GM18909 (cell line): Measurements from ENCODE around the gene CISD3.

Experiments used
- ATAC-seq: cut with Tn5 transposase; IDR thresholded peaks from one replicate; pipeline ENCODE4 v1.9.1; 2021; ENCODE audit warnings: mild to moderate bottlenecking; ENCODE audit not compliant: unreplicated experiment, poor library complexity

The CISD3 gene, protein sequence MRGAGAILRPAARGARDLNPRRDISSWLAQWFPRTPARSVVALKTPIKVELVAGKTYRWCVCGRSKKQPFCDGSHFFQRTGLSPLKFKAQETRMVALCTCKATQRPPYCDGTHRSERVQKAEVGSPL

DNA sequence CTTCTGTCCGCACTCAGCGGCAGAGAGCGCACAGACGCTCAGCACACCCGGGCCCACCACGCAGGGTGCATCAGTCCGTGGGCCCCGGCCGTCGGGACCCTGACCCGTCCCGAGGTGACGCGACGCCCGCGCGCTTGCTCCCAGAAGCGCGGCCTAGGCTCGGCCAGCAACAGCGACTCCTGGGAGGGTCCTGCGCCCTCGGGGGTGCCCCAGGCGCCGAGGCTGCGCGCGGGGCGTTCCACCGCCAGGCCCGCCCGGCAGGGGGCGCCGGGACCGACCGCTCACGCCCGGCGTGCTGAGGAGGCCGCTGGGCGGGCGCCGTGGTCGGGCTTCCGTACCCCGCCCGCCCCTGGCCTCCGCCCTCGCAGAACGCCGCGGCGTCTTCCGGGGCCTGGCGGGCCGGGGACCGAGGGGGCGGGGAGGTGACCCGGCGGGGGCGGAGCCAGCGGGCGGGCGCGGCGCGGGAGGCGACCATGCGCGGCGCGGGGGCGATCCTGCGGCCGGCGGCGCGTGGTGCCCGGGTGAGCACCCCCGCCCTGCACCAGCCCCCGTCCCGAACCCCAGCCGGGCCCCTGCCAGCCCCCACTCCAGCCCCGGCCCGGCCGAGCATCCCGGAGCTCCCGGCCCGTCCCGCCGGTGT, at the start of gene CISD3:
TSS of gene CISD3 (plus strand) at position 456 of the 640 bp plus-strand sequence. CDS start at position 474, 18 bp downstream.
- peak; percentile 82 for ATAC-seq

DNA sequence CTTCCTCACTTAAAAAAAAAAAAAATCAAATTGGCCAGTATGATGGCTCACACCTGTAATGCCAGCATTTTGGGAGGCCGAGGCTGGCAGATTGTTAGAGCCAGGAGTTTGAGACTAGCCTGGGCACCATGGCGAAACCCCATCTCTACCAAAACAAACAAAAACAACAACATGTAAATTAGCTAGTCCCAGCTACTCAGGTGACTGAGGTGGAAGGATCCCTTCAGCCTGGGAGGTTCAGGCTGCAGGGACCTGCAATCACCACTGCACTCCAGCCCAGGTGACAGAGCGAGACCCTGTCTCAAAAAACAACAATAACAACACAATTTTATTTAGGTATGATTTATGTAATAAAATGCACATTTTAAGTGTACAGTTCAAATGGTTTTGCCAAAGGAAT, 49.0 kb upstream of the CISD3 start:
- no peak for ATAC-seq

DNA sequence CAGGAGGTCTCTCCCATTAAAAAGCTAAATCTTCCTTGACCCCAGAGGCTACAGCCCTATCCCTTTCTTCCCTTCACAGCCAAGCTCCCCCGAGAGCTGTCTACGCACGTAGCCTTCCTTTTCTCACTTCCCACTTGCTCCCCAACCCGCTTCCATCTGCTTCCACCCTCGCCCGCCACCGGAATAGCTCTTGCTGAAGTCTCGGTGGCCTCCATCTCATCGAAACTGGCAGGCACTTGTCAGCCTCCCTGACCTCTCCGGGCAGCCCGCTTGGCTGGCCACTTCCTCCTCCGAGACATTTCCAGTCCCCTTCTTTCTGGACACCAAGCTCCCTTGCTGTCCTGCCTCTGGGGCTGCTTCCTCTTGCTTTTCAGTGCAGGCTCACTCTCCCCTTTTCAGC, 44.6 kb upstream of the CISD3 start:
- ATAC-seq = no peak

DNA sequence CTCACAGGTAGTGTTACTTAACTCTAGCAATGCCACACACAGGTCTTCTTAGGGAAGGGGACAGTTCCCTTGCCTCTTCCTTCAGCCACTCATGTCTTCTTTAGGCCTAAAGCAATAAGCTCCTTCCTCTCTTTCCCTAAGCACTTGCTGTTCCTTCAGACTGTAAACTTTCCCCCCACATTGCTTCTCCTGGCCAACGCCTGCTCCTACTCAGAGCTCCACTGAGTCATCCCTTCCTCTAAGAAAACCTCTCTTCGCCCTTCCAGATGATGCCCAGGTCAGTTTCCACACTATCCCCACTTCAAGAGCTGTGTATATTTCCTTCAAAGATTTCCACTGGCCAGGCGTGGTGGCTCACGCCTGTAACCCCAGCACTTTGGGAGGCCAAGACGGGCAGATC, 42.9 kb upstream of the CISD3 start:
- no peak for ATAC-seq

DNA sequence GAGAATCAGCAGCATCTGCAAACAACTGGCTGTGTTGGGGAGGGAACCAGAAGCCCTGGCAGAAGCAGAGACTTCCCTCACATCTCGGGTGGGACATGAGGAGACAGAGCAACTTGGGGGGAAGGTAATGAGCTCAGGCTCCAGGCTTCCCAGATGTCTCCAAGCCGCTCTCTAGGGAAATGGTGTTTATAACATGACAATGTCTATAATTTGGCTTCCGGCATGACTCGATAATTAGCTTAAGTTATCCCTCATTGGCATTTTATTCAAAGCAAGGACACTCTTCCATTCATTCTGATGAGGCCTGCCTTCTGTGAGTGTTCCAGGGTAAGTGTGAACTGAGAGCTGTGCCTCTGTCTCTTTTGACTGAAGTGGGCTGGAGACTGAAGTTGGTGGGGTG, 39.8 kb upstream of the CISD3 start:
- no peak for ATAC-seq

DNA sequence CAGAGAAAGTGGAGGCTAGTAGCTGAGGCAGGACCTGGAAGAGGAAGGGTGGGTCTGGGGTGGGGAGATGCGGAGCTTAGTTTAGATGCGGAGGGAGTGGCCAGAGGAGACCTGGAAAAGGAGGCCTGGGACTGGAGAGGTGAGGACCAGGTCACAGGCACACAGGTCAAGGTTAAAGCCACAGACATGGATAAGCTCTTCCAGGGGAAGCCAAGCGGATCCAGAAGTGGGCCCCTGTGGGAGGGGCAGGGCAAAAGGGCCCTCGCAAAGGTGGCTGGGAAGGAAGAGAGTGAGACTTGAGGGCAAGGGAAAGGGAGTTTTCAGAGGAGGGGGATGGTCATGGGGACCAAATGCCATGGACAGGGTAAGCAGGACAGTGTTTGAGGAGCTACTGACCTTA, 39.0 kb upstream of the CISD3 start:
- ATAC-seq = no peak

DNA sequence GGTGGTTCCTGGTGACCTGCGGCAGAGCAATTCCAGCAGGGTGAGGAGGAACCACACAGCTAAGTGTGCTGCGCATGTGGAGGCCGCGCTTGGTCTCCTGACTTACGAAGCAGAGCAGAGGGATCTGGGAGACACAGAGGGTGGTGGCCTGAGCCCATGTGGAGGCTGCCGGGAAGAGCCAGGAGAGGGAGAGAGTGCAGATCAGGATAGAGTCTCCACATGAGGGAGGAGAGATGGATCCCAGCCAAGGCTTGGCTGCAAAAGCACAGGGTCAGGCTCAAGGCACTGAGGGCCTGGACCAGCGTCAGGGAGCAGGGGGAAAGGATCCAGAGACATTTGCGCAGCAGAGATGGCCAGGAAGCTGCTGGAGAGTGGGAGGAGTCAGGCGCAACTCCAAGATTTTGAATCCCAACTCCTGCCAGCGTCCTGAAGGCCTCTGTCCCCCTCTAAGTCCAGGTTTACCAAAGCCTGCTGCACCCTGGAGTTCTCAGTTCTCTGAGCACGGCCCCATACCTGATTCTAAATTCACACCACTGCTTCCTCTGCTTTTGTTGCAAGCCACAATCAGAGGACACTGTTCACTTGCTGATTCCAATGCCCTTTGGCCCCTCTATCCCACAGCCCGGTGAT, 36.3 kb upstream of the CISD3 start:
- ATAC-seq = no peak

DNA sequence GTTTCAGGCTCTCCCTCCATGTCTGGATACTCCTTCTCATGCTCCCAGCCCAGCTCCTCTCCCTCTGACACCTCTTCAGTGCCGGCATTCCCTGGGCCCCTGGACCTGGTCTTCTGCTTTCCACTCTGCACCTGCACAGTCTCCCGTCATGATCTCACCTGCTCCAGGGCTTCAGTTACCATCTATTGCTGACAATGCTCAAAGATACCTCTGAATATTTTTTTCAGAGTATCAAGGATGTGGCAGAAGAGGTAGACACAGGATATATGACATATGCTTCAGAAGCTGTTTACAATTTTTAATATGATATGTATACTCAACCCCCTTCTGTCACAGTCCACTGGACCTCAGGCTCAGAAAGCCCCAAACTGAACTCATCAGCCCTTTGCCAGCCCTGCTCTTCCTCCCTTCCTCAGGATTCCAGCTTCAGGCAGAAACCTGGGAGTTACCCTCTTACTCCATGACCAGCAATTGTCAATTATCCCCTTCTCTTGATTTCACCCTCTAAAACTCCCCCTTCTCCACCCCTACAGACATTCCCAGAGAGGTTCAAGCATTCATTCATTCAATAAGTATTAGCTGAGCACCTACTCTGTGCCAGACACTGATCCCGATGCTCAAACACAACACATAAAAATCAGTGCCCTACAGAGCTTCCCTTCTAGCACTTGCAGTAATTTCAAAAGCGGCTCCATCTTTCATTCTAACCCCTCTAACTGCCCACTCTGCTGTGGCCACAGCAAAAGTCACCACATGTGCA, 32.9 kb upstream of the CISD3 start:
- ATAC-seq = no peak

DNA sequence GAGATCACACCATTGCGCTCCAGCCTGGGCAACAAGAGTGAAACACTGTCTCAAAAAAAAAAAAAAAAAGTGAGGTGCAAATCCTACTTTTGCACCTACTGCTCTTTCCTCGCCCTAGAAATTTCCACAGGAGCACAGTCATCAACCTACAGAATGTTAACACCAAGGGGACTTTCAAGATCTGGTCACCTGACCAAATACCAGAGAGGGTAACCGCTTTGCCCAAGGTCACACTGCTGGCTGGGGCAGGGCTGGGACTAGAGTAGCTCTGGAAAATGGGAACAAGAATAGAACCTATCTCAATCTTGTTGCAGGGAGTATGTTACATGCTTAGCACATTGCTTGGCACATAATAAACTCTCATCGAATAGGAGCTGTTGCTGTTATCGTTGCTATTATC, 31.4 kb upstream of the CISD3 start:
- no peak for ATAC-seq

DNA sequence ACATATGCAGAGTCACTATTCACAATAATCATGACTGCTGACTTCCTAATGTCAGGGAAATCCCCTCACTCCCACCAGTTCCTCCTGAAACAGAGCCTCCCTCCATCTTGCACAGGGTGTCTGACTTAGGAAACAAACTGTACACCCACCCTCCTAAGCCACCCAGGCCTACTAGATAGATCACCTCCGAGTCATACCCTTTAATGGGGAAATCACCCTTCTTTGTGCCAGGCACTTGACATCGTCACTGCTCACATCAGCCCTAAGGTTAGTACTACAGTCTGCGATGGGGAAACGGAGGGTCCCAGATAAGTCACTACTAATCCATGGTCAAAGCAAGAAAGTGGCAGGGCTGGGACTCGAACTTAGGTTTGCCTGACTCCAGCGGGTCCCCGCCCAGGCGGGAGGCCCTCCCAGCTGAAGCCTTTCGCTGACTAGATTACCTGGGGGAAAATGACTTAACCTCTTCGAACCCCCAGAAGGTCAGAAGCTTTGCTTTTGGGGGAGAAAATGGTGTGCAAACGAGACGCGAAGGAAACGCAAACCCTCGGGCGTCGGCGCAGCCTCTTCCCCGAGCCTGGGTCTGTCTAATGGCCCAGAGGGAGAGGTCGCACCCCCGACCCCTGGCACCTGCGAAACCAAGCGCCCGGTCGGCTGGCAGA, 28.5 kb upstream of the CISD3 start:
- ATAC-seq = peak; percentile 36

DNA sequence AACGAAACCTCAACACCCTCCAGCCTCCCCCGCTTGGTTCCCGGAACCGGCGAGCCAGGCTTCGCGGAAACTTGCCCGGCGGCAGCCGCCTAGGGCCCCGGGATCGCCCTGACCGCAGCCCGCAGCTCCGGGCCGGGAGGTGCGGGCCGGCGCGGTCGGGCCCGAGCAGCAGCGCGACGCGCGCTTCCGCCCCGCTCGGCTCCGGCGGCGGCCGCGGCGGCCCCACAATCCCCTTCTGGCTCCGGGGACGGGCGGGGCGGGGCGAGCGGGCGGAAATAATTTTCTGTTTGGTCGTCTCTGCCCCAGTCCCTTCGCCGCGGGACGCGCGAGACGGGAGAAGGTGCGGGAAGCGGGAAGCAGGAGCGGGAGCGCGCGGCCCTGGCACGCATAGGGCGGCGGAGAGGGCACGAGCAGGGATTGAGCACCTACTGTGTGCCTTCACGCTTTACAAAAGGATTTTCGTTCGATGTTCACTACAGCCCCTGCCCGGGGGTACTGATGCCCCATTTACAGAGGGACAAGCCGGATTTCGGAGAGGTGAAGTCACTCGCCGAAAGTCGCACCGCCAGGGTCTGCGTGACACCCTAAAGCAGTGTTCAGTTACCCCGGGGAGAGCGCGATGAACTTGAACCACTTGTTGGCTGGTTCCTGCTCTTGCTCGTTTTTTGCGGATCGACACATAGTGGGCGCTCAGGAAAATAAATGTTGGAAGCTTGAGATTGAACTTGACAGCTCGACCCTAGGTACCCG, 27.8 kb upstream of the CISD3 start:
- ATAC-seq = peak; percentile 33

DNA sequence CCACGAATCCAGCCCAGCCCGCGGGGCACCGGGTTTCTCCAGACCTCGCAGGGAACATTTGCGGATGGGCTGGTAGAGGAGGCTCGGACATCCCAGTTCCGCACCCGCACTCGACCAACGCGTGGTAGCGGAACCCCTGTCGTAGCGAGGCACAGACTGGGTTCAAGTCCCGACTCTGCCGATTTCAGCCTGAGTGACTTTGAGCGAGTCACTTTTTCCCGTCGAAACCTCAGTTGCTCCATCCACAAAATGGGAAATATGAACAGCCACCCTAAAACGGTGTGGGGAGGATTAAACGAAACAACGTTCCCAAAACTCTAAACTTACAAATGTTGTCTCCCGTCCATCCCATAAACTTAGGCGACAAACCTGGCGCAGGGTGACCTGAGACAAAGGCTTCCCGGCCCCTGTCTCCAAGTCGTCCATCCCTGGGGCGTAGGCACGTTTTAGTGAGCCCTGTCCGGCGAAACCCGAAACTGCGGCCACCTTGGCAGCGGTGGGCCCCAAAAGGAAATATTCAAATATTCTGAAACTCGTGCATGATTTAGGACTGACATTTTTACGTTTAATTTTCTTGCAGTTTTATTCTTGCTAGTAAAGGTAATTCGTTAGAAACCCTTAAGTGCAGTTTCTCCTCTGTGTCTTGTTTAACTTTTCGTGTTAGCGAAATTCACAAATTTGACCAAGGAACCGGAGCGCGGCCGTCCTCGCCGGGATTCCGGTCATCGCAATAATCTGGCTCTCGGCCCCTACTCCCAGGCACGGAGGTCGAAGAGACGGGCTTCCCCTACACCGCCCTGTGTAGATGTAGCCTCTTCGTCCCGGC, 27.0 kb upstream of the CISD3 start:
- ATAC-seq = no peak

DNA sequence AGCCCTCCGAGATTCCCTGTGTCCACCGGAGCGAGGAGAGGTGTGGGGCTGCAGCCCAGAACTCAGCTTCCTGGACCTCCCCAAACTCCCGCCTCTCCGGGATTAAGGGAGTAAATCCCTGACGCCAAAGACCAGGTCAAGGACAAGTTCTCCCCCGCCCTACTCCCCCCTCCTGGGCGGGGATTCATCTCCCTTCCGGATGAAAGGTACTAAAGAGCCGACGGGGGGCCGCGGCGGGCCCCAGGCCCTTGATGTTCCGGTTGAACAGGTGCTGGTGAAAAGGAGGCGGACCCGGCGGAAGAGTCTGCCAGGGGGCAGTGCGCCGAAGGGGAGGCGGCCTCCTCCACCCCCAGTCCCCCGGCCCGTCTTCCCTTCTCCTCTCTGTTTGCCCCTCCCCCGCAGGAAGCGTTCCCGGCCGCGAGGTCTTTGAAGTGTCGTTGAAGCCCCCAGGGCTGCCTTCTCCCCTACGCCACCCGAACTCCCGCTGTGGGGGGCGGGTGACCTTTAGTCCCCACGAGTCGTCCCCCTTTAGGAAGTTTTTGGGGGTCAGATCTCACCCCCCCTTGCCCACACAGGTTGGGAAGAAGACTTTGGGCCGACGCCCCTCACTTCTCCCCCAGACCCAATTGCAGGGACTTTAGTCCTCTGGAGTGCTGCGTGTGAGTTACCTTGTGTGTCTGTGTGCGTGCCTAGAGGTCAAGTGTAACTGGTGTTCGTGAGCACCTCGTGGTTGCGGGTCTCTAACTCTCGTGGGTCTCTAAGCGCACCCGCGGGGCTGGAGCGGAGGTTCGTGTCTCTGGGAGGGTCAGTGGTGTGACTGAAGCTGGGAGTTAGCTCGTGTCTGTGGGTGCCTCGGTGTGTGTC, 26.2 kb upstream of the CISD3 start:
- no peak for ATAC-seq

DNA sequence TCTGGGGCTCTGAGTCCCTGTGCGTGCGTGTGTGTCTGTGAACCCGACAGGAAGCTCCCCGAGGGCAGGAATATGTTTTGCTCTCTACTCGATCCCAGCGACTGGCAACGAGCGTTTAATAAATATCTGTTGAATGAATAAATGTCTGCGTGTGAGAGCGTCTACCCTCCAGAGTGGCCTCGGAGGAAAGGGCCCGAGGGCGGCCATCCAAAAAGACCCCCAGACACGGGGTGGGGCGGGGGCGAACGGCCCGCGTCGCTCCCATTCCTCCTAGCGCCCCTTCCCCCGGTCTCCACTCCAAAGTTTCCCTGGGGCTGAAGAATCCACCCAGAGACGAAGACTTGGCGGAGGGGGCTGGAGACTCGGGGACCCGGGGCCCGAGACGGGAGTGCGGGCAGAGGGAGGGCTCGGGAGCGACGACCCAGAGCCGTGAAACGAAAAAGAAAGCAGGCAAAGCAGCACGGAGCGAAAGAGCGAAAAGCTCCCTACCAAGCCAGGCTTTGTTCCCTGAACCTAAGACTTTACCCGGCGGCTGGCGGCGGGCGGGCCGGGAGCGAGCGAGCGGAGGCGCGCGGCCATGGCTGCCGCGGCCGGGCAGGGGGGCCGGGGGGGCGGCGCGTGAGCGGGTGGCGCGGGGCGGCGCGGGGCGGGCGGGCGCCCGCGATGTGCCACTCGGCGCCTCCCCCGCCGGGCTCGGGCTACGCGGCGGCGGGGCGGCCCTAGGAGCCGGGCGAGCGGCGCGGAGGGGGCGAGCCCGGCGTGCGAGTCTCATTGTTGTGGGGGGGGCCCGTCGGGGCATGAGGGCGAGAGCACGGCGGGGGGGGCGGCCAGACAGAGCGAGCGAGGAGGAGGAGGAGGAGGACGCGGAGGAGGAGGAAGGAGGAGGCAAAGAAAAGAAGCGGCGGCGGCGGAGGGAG, 25.3 kb upstream of the CISD3 start, which contains the start of gene MLLT6:
TSS of gene MLLT6 (plus strand) at position 668 of the 917 bp plus-strand sequence. CDS start 360 bp downstream, outside the sequence.
- ATAC-seq = no peak

DNA sequence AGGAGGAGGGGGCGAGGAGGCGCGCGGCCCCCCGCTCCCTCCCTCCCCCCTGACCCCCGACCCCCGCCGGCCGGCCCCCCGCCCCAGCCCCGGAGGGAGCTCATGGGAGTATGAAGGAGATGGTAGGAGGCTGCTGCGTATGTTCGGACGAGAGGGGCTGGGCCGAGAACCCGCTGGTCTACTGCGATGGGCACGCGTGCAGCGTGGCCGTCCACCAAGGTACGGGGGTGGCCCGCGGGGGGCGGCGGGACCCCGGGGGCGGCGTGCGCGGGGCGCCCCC, 24.7 kb upstream of the CISD3 start:
- ATAC-seq = no peak

DNA sequence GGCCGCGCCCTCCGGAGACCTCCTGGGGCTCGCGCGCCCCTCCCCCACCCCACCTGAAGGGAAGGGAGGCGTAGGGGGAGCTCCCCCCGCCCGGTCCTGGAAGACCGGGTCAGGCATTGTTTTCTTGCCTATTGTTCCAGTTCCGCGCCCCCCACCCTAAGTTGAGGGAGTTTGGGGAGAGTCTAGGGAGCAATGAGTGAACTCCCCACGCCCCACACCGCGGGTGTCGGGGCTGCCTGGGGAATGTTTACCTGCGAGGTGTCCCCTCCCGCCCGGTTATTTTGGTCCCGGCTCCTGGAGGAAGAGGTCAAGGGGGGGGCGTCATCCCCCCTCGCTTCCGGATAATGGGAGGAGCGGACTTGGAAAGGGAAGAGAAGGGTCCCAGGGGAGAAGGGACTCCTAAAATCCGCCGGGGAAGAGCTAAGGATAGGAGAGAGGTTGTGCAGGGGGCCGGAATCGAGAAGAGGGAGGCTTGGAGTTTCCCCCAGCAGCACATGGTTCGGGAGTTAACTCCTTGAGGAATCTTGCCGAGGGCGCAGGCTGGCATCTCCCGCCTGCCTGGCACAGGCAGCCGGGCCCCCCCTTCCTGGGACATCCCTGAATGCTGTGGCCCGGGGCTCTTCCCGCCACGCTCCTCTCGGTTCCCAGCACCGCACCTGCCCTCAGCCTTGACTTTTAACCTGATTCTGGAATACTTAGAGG, 24.2 kb upstream of the CISD3 start:
- ATAC-seq = no peak
